ENCODE data around the gene FTCD. TPM values are rescaled to one million over a fixed set of nuclear protein-coding genes. Genes with fewer than 3 reads are reported as not detected.
A peak's percentile ranks its signal among the peaks of the same experiment; 100 is the strongest.

FTCD gene
- total RNA-seq, 4 donors from 2014 or later: 4.5 to 7.0 TPM; not detected in 2

DNA sequence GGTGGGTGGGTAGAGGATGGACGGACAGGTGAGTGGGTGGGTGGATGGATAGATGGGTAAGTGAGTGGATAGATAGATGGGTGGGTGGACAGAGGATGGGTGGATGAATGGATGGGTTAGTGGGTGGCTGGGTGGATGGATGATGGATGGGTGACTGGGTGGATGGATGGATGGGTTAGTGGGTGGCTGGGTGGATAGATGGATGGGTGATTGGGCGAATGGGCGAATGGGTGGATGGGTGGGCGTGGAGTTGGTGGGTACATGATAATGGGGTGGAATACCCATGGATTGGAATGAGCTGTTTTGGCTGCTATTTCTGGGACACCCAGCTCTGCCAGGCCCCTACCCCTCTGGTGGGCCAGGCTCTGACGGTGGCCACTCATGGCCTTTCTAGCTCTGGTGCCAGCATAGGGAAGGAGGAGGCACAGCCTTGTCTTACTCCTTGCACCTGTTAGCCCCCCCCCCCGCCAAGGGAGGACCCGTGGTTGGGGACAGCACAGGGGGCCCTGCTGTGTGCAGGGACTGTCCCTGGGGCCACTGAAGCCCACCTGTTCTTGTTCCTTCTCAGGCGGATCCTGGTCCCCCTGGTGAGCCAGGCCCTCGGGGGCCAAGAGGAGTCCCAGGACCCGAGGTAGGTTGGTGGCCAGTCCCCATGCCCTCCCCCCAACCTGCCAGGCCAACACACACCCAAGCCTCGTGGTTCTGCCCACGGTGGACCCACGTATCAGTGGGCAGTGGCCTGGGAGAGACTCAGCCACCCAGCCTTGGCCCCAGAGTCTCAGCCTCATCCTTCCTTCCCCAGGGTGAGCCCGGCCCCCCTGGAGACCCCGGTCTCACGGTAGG lies 31.1 kb downstream of the FTCD start:
- H3K36me3 ChIP-seq: no peaks in the 10 kb centered on the region
- no peak overlapping the region for H3K27ac ChIP-seq

DNA sequence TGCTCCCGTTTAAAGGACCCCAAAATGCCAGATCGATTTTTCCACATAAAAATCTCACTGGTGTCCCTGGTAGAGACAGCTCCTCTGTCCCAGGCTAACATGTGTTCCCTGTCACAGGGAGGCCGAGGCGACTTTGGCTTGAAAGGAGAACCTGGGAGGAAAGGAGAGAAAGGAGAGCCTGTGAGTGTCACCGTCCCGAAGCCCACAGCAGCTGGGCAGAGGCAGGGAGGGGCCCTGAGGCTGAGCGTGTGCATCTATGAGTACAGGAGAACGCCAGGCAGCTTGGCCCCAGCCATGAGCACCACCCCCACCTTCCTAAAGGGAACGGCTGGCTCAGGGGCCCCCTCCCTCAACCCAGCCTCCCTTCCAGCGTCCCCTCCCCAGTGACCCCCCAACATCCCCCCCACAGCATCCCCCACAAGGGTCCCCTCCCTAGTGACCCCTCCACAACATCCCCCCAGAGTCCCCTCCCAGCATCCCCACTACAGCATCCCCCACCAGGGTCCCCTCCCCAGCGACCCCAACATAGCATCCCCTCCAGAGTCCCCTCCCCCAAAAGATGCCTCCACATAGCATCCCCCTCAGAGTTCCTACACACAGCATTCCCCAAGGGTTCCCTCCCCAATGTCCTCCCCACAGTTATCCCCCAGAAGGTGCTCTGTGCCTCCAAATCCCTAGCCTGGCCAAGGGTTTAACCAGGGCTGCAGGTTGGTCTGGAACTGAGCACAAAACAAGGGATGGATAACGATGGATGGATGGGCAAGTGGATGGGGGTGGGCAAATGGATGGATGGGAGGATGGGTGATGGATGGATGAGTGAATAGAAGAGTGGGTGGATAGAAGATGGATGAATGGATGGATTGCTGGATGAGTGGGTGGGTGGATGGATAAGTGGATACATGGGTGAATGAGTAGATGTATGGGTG lies 32.4 kb downstream of the FTCD start:
- Histone ChIP-seq H3K4me3 (no peak overlapping the region), H3K27me3 (no peaks in the 10 kb centered on the region), H3K4me1 (peaks cover 0 to 2% of the 10 kb centered on the region in 2 donors), H3K9me3 (no peaks in the 10 kb centered on the region), H3K27ac (peak overlapping the region in 1 of 2 donors; percentile 22), H3K36me3 (no peaks in the 10 kb centered on the region)
- TF ChIP-seq, protein P1, sequence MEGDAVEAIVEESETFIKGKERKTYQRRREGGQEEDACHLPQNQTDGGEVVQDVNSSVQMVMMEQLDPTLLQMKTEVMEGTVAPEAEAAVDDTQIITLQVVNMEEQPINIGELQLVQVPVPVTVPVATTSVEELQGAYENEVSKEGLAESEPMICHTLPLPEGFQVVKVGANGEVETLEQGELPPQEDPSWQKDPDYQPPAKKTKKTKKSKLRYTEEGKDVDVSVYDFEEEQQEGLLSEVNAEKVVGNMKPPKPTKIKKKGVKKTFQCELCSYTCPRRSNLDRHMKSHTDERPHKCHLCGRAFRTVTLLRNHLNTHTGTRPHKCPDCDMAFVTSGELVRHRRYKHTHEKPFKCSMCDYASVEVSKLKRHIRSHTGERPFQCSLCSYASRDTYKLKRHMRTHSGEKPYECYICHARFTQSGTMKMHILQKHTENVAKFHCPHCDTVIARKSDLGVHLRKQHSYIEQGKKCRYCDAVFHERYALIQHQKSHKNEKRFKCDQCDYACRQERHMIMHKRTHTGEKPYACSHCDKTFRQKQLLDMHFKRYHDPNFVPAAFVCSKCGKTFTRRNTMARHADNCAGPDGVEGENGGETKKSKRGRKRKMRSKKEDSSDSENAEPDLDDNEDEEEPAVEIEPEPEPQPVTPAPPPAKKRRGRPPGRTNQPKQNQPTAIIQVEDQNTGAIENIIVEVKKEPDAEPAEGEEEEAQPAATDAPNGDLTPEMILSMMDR (IDR thresholded peaks at IDR 0.05): no peak
- no peak for TF ChIP-seq POLR2A (IDR thresholded peaks at IDR 0.05)
- intact Hi-C loops (cut with DNase I; ENCODE audit: low total_unique reads): loop anchor here (10.0 kb wide), 1 partner anchor 948 kb away; no protein-coding TSS in a partner anchor
- DNase-seq: peak; percentile 12 to 14

More for the DNA sequence above, 31.1 kb downstream of the FTCD start:
- intact Hi-C loops (cut with DNase I; ENCODE audit: low total_unique reads): loop anchor here (10.0 kb wide), 1 partner anchor 950 kb away; no protein-coding TSS in a partner anchor
- peak; percentile 16 to 22 for DNase-seq
- Histone ChIP-seq H3K4me3 (no peak overlapping the region), H3K4me1 (peaks cover 0 to 3% of the 10 kb centered on the region in 2 donors), H3K27me3 (no peaks in the 10 kb centered on the region), H3K9me3 (no peaks in the 10 kb centered on the region)
- TF ChIP-seq, protein P1 (IDR thresholded peaks at IDR 0.05): no peak
- TF ChIP-seq POLR2A (IDR thresholded peaks at IDR 0.05): no peak

DNA sequence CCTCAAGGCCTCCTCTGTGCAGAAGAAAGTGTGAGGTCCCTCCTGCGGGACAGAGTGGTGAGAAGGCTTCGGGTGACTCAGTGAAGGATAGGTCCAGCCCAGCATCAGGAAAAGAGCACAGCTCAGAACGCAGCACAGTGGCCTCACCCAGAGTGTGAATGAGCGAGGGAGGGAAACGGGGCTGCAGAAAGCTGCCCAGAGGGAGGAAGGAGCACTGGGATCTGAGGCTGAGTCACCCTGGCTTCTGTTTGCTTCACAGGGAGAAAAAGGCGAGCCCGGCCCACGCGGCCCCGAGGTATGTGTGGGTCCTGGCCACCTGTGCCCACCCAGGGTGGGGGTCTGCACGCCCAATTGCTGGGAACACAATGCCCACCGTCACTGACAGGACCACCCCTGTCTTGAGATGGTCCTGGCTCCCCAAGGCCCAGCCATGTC lies 33.1 kb downstream of the FTCD start:
- Histone ChIP-seq H3K9me3 (no peaks in the 10 kb centered on the region), H3K27me3 (no peaks in the 10 kb centered on the region), H3K4me1 (no peaks in the 10 kb centered on the region), H3K27ac (peak overlapping the region in 1 of 2 donors; percentile 22), H3K36me3 (no peaks in the 10 kb centered on the region), H3K4me3 (no peak overlapping the region)
- TF ChIP-seq, protein P1 (IDR thresholded peaks at IDR 0.05): no peak
- TF ChIP-seq POLR2A (IDR thresholded peaks at IDR 0.05): no peak
- intact Hi-C loops (cut with DNase I; ENCODE audit: low total_unique reads): loop anchor here (10.0 kb wide), 1 partner anchor 947 kb away; no protein-coding TSS in a partner anchor
- DNase-seq: peak; percentile 11 to 20

DNA sequence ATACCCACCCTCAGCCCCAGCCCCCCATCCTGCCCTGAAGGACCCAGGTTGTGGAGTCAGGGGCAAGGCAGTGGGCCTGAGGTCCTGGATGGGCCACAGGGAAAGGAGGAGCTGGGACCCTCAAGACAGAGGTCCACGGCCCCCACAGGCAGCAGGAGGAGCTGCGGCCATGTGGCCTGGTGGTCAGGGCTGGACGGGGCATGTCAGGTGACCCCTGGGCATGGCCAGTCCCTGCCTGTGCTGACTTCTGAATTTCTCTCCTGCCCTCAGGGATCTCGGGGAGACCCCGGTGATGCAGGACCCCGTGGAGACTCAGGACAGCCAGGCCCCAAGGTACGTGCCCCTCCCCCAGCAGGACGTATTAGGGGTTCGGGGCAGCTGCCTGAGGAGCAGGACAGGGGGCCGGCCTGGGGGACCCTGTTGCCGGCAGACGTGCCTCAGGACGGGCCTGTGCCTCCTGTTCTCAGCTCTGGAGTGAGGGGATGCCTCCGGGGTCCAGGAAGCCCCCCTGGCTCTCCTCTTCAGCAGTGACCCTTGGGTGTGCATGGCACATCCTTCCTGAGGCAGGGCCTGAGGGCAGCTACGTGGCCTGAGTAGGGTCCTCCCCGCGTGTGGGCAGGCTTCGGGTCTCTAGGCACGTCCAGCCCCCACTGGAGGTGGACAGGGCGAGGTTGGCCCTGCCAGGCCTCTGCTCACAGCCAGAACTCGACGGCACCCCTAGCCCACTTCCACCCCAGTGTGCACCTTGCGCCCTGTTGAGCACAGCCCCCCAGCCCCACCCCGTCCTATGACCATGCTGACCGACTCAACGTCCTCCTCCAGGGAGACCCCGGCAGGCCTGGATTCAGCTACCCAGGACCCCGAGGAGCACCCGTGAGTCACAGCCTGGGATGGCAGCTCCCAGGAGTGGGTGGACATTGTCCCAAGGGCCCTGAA lies 33.8 kb downstream of the FTCD start:
- DNase-seq: peak; percentile 17 to 18
- TF ChIP-seq, protein P1 (IDR thresholded peaks at IDR 0.05): no peak
- TF ChIP-seq POLR2A (IDR thresholded peaks at IDR 0.05): no peak
- H3K4me3 ChIP-seq: no peak overlapping the region
- H3K9me3 ChIP-seq: no peaks in the 10 kb centered on the region
- no peaks in the 10 kb centered on the region for H3K27me3 ChIP-seq
- H3K36me3 ChIP-seq: no peaks in the 10 kb centered on the region
- H3K4me1 ChIP-seq: no peaks in the 10 kb centered on the region
- peak overlapping the region in 1 of 2 donors; percentile 22 for H3K27ac ChIP-seq
- intact Hi-C loops (cut with DNase I; ENCODE audit: low total_unique reads): loop anchor here (10.0 kb wide), 1 partner anchor 947 kb away; no protein-coding TSS in a partner anchor

All from uterus (tissue), 4 donors.